ENCODE results near the gene MRPL54.

MRPL54 gene

GRCh38 chr19:3733549-3734309, 28.8 kb upstream of the MRPL54 start:
- TF ChIP-seq, protein P1, sequence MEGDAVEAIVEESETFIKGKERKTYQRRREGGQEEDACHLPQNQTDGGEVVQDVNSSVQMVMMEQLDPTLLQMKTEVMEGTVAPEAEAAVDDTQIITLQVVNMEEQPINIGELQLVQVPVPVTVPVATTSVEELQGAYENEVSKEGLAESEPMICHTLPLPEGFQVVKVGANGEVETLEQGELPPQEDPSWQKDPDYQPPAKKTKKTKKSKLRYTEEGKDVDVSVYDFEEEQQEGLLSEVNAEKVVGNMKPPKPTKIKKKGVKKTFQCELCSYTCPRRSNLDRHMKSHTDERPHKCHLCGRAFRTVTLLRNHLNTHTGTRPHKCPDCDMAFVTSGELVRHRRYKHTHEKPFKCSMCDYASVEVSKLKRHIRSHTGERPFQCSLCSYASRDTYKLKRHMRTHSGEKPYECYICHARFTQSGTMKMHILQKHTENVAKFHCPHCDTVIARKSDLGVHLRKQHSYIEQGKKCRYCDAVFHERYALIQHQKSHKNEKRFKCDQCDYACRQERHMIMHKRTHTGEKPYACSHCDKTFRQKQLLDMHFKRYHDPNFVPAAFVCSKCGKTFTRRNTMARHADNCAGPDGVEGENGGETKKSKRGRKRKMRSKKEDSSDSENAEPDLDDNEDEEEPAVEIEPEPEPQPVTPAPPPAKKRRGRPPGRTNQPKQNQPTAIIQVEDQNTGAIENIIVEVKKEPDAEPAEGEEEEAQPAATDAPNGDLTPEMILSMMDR (conservative IDR thresholded peaks at IDR 0.05): no peak
- TF ChIP-seq ZFX (IDR thresholded peaks at IDR 0.05): no peak
- no peak overlapping the region for H3K27ac ChIP-seq

- TF ChIP-seq ZFX (IDR thresholded peaks at IDR 0.05): no peak
- TF ChIP-seq, protein P1 (conservative IDR thresholded peaks at IDR 0.05): no peak
- H3K27ac ChIP-seq: no peak overlapping the region
Measured at GRCh38 chr19:3734310-3734600, 28.2 kb upstream of the MRPL54 start.

- no peak for TF ChIP-seq ZFX (IDR thresholded peaks at IDR 0.05)
- TF ChIP-seq, protein P1 (conservative IDR thresholded peaks at IDR 0.05): no peak
- no peak overlapping the region for H3K27ac ChIP-seq
Measured at GRCh38 chr19:3736106-3736724, 26.3 kb upstream of the MRPL54 start.

DNA sequence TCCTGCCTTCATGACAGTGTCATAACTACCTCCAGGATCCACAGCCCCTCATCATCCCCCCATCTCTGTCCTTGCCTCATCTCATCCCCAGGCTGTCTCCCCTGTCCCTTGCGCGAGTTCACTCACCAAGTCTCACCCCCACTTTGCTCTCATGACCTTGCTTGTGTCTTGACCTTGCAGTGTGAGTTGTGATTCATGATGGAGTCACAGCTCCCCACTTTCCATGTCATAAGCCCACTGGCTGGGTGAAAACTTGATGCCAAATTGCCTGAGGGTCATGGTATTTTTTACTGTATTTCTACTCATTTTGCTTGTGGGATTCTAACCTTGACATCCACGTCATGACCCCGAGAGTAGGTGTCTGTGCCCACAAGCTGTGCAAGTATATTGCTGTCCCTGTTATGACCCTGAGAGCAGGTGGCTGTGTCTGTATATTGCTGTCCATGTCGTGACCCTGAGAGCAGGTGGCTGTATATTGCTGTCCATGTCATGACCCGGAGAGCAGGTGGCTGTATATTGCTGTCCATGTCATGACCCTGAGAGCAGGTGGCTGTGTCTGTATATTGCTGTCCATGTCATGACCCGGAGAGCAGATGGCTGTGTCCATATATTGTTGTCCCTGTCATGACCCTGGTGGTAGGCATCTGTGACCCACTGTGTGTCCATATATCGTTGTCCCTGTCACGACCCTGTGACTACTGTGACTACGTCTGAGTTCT, 24.8 kb upstream of the MRPL54 start:
- TF ChIP-seq, protein P1 (conservative IDR thresholded peaks at IDR 0.05): no peak
- TF ChIP-seq ZFX (IDR thresholded peaks at IDR 0.05): no peak

GRCh38 chr19:3738477-3739220, 23.8 kb upstream of the MRPL54 start:
- no peak for TF ChIP-seq ZFX (IDR thresholded peaks at IDR 0.05)
- TF ChIP-seq, protein P1 (conservative IDR thresholded peaks at IDR 0.05): no peak
- no peak overlapping the region for H3K27ac ChIP-seq

More for the DNA sequence above, 24.8 kb upstream of the MRPL54 start:
- no peak overlapping the region for H3K27ac ChIP-seq

GRCh38 chr19:3740431-3740830, 22.1 kb upstream of the MRPL54 start:
- no peak overlapping the region for H3K27ac ChIP-seq
- TF ChIP-seq, protein P1 (conservative IDR thresholded peaks at IDR 0.05): no peak
- no peak for TF ChIP-seq ZFX (IDR thresholded peaks at IDR 0.05)

Measured in C4-2B (cell line).